T-helper 2 cell treated with Interferon-gamma antibody and Interleukin-4, amounts not matched to agents 100 ng/mL and 5 ng/mL, for 36 hours (primary cell): Measurements from ENCODE around the gene RPS28. TPM values are rescaled to one million over a fixed set of nuclear protein-coding genes. Genes with fewer than 3 reads are reported as not detected.

ENCODE experiments used
- intact Hi-C: fragments of 100-400 bp; cut with micrococcal nuclease; formaldehyde crosslinking; loops from one replicate; pipeline ENCODE4 v1.15.1; 2023
- total RNA-seq: library from RNA; stranded (reverse); gene quantifications from 2 replicates; pipeline ENCODE4 v1.2.3, GENCODE V29; 2022

The RPS28 gene
- total RNA-seq, 1 donor from 2014 or later = 2,116 TPM

- intact Hi-C loops = no loop called here
Measured at GRCh38 chr19:8370176-8371010, 49.1 kb downstream of the RPS28 start.

- intact Hi-C loops = no loop called here
Measured at GRCh38 chr19:8371011-8371804, 49.9 kb downstream of the RPS28 start.

Other genes with a start within 250 kb of the RPS28 start
- not detected in 2 replicates for gene FBN3, start 171.9 kb upstream of the RPS28 start, total RNA-seq
- 18.6 and 22.2 TPM in 2 replicates for gene CERS4, start 112.1 kb upstream of the RPS28 start, total RNA-seq
- gene CD320, start 13.1 kb upstream of the RPS28 start, total RNA-seq = 60.5 and 65.1 TPM in 2 replicates
- gene NDUFA7, start 121 bp upstream of the RPS28 start, total RNA-seq = 46.4 and 49.6 TPM in 2 replicates
- 1.5 and 2.2 TPM in 2 replicates for gene KANK3, start 21.8 kb downstream of the RPS28 start, total RNA-seq
- 0.30 and 0.36 TPM in 2 replicates for gene ANGPTL4, start 42.7 kb downstream of the RPS28 start, total RNA-seq
- gene RAB11B, start 68.9 kb downstream of the RPS28 start, total RNA-seq = 98.3 and 99.9 TPM in 2 replicates
- 16.9 and 17.5 TPM in 2 replicates for gene MARCHF2, start 91.8 kb downstream of the RPS28 start, total RNA-seq
- 323 and 328 TPM in 2 replicates for gene HNRNPM, start 123.5 kb downstream of the RPS28 start, total RNA-seq
- gene PRAM1, start 181.1 kb downstream of the RPS28 start, total RNA-seq = 1.4 and 2.5 TPM in 2 replicates
- 32.7 and 38.4 TPM in 2 replicates for gene ZNF414, start 192.7 kb downstream of the RPS28 start, total RNA-seq